ENCODE results near the gene SLIT2.

SLIT2 gene

DNA sequence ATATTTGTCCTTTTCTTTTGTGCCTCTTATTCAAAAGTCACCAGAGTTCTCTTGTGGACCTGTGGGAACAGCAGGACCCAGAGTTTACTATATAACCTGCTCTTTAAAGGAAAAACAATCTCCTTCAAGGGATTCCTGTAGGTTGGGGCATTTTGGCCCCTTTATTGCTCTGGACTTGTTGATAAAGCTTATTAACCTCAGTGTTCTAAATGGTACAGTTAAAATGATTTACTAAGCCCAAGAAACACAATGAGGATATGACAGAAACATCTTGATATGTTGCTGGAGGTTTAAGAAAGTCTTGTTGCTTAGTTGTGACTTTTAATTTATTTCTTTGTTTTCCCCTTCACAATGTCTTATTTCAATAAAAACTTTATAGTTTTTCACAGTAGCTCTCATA lies 46.8 kb downstream of the SLIT2 start:
- no peak overlapping the region for H3K4me3 ChIP-seq (replicated peaks; ENCODE audit: low read depth, low read length)
- TF ChIP-seq, protein P1, sequence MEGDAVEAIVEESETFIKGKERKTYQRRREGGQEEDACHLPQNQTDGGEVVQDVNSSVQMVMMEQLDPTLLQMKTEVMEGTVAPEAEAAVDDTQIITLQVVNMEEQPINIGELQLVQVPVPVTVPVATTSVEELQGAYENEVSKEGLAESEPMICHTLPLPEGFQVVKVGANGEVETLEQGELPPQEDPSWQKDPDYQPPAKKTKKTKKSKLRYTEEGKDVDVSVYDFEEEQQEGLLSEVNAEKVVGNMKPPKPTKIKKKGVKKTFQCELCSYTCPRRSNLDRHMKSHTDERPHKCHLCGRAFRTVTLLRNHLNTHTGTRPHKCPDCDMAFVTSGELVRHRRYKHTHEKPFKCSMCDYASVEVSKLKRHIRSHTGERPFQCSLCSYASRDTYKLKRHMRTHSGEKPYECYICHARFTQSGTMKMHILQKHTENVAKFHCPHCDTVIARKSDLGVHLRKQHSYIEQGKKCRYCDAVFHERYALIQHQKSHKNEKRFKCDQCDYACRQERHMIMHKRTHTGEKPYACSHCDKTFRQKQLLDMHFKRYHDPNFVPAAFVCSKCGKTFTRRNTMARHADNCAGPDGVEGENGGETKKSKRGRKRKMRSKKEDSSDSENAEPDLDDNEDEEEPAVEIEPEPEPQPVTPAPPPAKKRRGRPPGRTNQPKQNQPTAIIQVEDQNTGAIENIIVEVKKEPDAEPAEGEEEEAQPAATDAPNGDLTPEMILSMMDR (IDR thresholded peaks at IDR 0.05; ENCODE audit: low read length, missing control alignments) = no peak
- DNase-seq (ENCODE audit: low read depth) = no peak

DNA sequence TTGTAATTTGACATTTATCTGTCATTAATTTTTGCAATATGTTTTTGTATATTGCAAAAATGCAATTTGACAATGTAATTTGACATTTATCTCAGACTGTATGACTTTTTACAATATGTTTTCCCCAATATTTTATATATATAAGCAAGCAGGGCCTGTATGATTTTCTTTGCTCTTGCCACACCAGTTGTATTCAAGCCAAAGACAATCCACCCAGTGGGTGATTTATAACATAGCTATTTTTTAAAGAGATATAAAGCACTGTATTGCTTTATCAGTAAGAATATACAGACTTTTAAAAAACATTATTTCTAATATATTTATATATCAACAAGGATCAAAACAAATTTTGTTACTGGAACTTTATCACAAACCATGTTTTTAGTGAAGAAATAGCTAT lies 47.3 kb downstream of the SLIT2 start:
- TF ChIP-seq, protein P1 (IDR thresholded peaks at IDR 0.05; ENCODE audit: low read length, missing control alignments) = no peak
- H3K4me3 ChIP-seq (replicated peaks; ENCODE audit: low read depth, low read length) = no peak overlapping the region
- peak; percentile 43 for DNase-seq (ENCODE audit: low read depth)

DNA sequence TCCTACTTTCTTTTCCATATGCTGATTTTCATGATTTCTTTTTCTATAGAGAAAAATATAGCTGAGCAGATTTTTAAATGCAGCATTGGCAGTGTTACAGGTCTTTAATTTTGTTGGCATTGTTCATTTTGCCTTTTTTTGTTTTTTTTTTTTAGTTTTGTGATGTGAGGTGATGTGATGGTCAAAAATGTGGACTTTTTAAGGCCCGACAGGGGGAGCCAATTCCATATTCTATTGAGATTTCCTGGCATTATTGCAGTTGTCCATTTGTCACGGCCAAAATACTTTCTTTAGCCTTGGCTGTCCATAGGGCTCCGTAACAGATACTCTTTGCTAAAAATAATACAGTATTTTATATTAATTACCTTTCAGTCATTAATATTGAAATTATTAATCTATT lies 47.8 kb downstream of the SLIT2 start:
- peak; percentile 78 for DNase-seq (ENCODE audit: low read depth)
- no peak overlapping the region for H3K4me3 ChIP-seq (replicated peaks; ENCODE audit: low read depth, low read length)
- TF ChIP-seq, protein P1 (IDR thresholded peaks at IDR 0.05; ENCODE audit: low read length, missing control alignments) = peak; percentile 60

DNA sequence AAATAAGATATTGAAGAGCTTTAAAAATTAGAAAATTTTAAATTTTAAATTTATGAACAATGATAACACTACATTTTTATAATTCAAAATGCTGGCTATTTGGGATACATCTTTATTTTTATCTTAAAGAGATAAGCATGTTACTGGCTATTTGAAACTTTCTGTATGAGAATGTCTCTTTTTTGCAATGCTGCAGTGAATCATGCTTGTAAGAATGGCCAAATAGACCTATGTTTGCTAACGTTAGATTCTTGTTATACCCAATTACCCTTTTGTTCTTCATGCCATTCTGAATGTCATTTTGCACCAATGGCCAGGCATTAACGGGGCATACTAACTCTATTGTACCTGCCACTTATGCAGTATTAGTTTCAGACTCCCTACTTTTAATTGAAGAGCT lies 49.5 kb downstream of the SLIT2 start:
- TF ChIP-seq, protein P1 (IDR thresholded peaks at IDR 0.05; ENCODE audit: low read length, missing control alignments) = no peak
- no peak overlapping the region for H3K4me3 ChIP-seq (replicated peaks; ENCODE audit: low read depth, low read length)
- DNase-seq (ENCODE audit: low read depth) = no peak

All from fibroblast of pulmonary artery (primary cell).